Duodenal mucosa (tissue), 2 donors: ENCODE results near the gene RPL28.

Experiments used
- H3K27ac ChIP-seq: one replicate; pipeline ENCODE4 v1.7.0; 2013; ENCODE audit warnings: low read depth, low read length
- H3K27me3 ChIP-seq, 2 donors: one replicate each; pipeline ENCODE4 v1.7.0; 2013; ENCODE audit warnings: low read length in 2 of 2, control low read depth in 1 of 2; ENCODE audit not compliant: insufficient read depth in 2 of 2, control insufficient read depth in 1 of 2
- H3K36me3 ChIP-seq, 2 donors: one replicate each; pipeline ENCODE4 v1.7.0; 2013; ENCODE audit warnings: low read length in 2 of 2, control low read depth in 1 of 2; ENCODE audit not compliant: insufficient read depth in 2 of 2, control insufficient read depth in 1 of 2
- H3K4me1 ChIP-seq, 2 donors: one replicate each; pipeline ENCODE4 v1.7.0; 2013; ENCODE audit warnings: low read length in 2 of 2, control low read depth in 1 of 2; ENCODE audit not compliant: insufficient read depth in 2 of 2, control insufficient read depth in 1 of 2
- H3K4me3 ChIP-seq, 2 donors: one replicate each; pipeline ENCODE4 v1.7.0; 2013; ENCODE audit warnings: low read length in 2 of 2, low read depth in 1 of 2
- H3K9ac ChIP-seq, 2 donors: one replicate each; pipeline ENCODE4 v1.7.0; 2013; ENCODE audit warnings: low read length in 2 of 2, low read depth in 1 of 2
- H3K9me3 ChIP-seq, 2 donors: one replicate each; pipeline ENCODE4 v1.7.0; 2013; ENCODE audit warnings: low read length in 2 of 2, control low read depth in 1 of 2; ENCODE audit not compliant: control insufficient read depth in 1 of 2

RPL28 gene

DNA sequence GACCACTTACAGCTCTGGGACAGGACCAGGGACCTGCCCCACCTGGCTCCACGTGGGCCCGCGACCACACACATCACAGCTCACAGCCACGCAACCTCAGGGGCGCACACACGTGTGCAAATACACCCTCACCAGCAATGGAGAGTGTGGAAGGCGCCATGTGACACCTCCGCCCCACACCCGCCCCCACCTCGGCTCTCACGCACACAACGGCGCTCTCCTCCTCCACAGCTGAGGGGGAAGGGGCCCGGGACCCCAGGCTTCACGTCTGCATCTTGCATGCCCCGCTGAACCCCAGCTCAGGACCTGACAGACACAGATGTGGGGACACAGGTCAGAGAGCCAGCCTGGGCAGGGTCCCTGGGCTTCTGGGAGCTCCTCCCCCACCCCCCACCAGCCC lies 63.7 kb downstream of the RPL28 start:
- H3K4me3 ChIP-seq: no peak overlapping the region
- H3K9ac ChIP-seq: no peak overlapping the region
- peaks cover 0 to 6% of the 10 kb centered on the region in 2 donors for H3K36me3 ChIP-seq
- no peaks in the 10 kb centered on the region for H3K9me3 ChIP-seq
- peaks cover 20 to 23% of the 10 kb centered on the region in 2 donors for H3K27me3 ChIP-seq
- no peak overlapping the region for H3K27ac ChIP-seq
- peaks cover 0 to 5% of the 10 kb centered on the region in 2 donors for H3K4me1 ChIP-seq

- Histone ChIP-seq H3K27me3 (peaks cover 17 to 23% of the 10 kb centered on the region in 2 donors), H3K27ac (no peak overlapping the region), H3K4me1 (peaks cover 0 to 5% of the 10 kb centered on the region in 2 donors), H3K36me3 (peaks cover 0 to 13% of the 10 kb centered on the region in 2 donors), H3K4me3 (no peak overlapping the region), H3K9ac (no peak overlapping the region), H3K9me3 (no peaks in the 10 kb centered on the region)
Observed at GRCh38 chr19:55451163-55451964, 65.6 kb downstream of the RPL28 start.

DNA sequence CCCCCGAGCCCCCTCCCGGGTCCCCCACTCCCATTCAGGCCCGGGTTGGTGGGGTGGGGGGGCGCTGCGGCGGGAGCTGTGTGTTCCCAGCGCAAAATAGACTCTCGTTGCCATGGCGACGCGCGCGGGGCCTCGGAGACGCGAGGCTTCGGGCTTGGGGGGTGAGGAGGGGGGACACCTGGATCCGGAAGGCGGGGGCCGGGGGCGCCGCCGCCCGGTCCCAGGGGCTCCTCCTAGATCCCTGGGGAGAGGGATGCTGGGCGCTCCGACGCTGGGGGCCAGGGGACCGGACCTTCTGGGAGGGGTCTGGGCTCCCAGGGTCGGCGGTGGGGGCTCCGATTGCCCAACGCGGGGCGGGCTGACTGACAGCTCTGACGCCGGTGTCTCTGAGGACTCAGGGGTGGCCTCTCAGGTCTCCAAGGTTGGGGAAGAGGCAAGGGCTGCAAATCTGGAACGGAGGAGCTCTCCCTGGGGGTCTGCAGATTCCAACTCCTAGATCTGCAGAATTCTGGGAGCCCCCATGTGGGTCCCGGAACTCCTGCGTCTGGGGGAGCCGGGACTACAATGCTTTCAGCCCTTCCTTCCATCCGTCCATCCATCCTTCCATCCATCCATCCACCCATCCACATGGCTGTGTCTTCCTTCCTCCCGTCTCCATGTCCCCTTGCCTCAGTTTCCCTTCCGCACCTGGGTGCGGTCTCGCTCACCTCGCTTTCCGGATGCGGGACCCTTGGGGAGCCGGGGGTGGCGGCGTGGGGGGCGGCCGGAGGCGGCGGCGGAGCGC lies 66.4 kb downstream of the RPL28 start:
- Histone ChIP-seq H3K4me3 (no peak overlapping the region), H3K36me3 (peaks cover 0 to 18% of the 10 kb centered on the region in 2 donors), H3K9me3 (no peaks in the 10 kb centered on the region), H3K9ac (no peak overlapping the region), H3K27me3 (peaks cover 17 to 23% of the 10 kb centered on the region in 2 donors), H3K27ac (no peak overlapping the region), H3K4me1 (peaks cover 0 to 5% of the 10 kb centered on the region in 2 donors)
